Occipital lobe (tissue), 2 donors: Measurements from ENCODE around the gene CYREN. TPM values are rescaled to one million over a fixed set of nuclear protein-coding genes. Genes with fewer than 3 reads are reported as not detected.
"Not testable (repeated sequence)": the region's sequence is repeated elsewhere in the genome, so short reads cannot be mapped to it uniquely, and the experiment has no call there.

Source experiments
- DNase-seq: peaks from one replicate; lab custom pipeline; 2025; lab: John Stamatoyannopoulos, UW
- total RNA-seq: library from RNA; depleted of rRNA; stranded (reverse); fragments of >200 nt; gene quantifications from one replicate; pipeline ENCODE4 v1.2.3, GENCODE V29; 2014

The CYREN gene
- 15.1 TPM for total RNA-seq

- peak; percentile 90 for DNase-seq
Observed at GRCh38 chr7:135170274-135170997, at the start of gene CYREN. Gene CYREN, minus strand, starts transcription at chr7:135170707. Its CDS starts 1,785 bp downstream, at chr7:135168922.

GRCh38 chr7:135217645-135218509 is 47.4 kb upstream of the CYREN start:
- DNase-seq = no peak

- DNase-seq = no peak
Observed at GRCh38 chr7:135215698-135216097, 45.2 kb upstream of the CYREN start.

GRCh38 chr7:135215180-135215579 is 44.7 kb upstream of the CYREN start:
- no peak for DNase-seq

GRCh38 chr7:135213831-135214230 is 43.3 kb upstream of the CYREN start:
- DNase-seq = no peak

- not testable (repeated sequence) for DNase-seq
Observed at GRCh38 chr7:135211946-135212685, 41.6 kb upstream of the CYREN start.

GRCh38 chr7:135211179-135211945 is 40.9 kb upstream of the CYREN start, which contains the start of gene WDR91:
Gene WDR91, minus strand, starts transcription at chr7:135211526. Its CDS starts 24 bp downstream, at chr7:135211502.
- DNase-seq = peak; percentile 97

GRCh38 chr7:135210888-135211178 is 40.3 kb upstream of the CYREN start:
- DNase-seq = no peak

GRCh38 chr7:135209225-135209834 is 38.8 kb upstream of the CYREN start:
- no peak for DNase-seq

- DNase-seq = no peak
Observed at GRCh38 chr7:135208102-135208793, 37.7 kb upstream of the CYREN start.

GRCh38 chr7:135207406-135208101 is 37.0 kb upstream of the CYREN start:
- DNase-seq = no peak

- no peak for DNase-seq
Observed at GRCh38 chr7:135206941-135207391, 36.5 kb upstream of the CYREN start.

- DNase-seq = no peak
Observed at GRCh38 chr7:135205850-135206249, 35.3 kb upstream of the CYREN start.

GRCh38 chr7:135204876-135205275 is 34.4 kb upstream of the CYREN start:
- DNase-seq = no peak

GRCh38 chr7:135204341-135204749 is 33.8 kb upstream of the CYREN start:
- DNase-seq = no peak

- DNase-seq = no peak
Observed at GRCh38 chr7:135201350-135201749, 30.8 kb upstream of the CYREN start.

- no peak for DNase-seq
Observed at GRCh38 chr7:135200821-135201331, 30.4 kb upstream of the CYREN start.

GRCh38 chr7:135199439-135199838 is 28.9 kb upstream of the CYREN start:
- no peak for DNase-seq
